Measurements from ENCODE around the gene GEMIN2.
"Not testable (repeated sequence)": the region's sequence is repeated elsewhere in the genome, so short reads cannot be mapped to it uniquely, and the experiment has no call there.

The GEMIN2 gene

DNA sequence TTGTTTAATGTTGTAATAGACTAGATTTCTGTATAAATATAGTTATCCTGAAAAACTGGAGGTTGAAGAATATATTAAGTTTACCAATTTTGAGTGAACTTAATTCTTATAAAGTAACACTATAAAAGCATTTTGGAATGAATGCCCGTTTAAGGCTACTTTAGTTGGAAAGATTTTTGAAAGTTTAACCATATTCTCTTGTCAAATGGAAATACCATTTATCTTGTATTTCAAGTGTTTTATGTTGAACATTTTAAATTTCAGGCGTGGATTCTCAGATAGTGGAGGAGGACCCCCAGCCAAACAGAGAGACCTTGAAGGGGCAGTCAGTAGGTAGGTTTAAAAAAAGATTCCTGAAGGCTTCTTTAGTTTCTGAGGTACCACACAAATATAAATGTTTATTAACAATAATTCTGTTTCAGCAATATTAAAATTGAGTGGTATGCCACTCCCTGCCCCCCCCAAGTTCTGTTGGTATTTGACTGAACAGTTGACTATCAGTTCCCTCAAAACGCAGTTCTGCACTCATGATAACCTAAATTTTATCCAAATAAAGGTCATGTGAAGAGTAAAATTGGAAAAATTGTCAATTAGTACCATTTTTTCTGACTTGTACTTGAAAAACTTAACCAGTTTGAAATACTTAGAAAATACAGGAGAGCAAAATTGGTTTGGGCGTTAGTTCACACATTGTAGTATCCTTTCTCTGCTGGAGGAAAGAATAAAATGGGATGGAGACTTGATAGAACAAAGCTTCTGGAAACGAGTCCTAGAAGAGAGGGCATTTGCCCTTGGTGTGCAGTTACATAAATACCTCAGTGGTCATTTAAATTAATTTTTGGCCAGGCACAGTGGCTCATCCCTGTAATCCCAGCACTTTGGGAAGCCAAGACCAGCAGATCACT lies 62.4 kb downstream of the GEMIN2 start:
- DNase-seq (ENCODE audit: low read depth), result no peak

DNA sequence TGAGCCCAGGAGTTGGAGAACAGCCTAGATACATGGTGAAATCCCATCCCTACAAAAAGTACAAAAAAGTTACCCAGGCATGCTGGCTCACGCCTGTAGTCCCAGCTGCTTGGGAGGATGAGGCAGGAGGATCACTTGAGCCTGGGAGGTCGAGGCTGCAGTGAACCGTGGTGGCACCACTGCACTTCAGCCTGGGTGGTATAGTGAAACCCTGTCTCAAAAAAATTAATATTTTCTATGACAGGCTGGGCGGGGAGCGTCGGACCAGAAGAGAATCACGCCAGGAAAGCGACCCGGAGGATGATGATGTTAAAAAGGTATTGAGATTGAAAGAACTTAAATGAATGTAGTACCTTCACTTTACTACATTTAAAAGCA lies 63.0 kb downstream of the GEMIN2 start:
- no peak for DNase-seq (ENCODE audit: low read depth)

DNA sequence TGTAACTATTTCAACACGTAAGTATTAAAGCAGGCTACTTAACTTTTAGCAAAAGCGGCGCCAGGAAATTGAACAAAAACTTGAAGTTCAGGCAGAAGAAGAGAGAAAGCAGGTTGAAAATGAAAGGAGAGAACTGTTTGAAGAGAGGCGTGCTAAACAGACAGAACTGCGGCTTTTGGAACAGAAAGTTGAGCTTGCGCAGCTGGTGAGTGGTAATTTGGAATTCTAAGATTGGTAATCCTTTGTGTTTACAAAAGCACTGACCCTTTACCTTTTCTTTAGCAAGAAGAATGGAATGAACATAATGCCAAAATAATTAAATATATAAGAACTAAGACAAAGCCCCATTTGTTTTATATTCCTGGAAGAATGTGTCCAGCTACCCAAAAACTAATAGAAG lies 64.9 kb downstream of the GEMIN2 start:
- DNase-seq (ENCODE audit: low read depth), result no peak

DNA sequence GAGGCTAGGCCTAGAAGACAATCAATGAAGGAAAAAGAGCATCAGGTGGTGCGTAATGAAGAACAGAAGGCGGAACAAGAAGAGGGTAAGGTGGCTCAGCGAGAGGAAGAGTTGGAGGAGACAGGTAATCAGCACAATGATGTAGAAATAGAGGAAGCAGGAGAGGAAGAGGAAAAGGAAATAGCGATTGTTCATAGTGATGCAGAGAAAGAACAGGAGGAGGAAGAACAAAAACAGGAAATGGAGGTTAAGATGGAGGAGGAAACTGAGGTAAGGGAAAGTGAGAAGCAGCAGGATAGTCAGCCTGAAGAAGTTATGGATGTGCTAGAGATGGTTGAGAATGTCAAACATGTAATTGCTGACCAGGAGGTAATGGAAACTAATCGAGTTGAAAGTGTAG lies 66.4 kb downstream of the GEMIN2 start:
- DNase-seq (ENCODE audit: low read depth), result no peak

DNA sequence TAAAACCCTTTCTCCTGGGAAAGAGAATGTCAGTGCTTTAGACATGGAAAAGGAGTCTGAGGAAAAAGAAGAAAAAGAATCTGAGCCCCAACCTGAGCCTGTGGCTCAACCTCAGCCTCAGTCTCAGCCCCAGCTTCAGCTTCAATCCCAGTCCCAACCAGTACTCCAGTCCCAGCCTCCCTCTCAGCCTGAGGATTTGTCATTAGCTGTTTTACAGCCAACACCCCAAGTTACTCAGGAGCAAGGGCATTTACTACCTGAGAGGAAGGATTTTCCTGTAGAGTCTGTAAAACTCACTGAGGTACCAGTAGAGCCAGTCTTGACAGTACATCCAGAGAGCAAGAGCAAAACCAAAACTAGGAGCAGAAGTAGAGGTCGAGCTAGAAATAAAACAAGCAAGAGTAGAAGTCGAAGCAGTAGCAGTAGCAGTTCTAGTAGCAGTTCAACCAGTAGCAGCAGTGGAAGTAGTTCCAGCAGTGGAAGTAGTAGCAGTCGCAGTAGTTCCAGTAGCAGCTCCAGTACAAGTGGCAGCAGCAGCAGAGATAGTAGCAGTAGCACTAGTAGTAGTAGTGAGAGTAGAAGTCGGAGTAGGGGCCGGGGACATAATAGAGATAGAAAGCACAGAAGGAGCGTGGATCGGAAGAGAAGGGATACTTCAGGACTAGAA lies 67.0 kb downstream of the GEMIN2 start:
- no peak for DNase-seq (ENCODE audit: low read depth)

DNA sequence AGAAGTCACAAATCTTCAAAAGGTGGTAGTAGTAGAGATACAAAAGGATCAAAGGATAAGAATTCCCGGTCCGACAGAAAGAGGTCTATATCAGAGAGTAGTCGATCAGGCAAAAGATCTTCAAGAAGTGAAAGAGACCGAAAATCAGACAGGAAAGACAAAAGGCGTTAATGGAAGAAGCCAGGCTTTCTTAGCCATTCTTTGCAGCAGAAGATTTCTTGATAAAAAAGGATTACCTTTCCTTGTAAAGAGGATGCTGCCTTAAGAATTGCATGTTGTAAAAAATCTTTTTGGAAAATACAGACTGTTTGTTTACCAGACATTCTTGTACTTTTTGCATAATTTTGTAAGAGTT lies 67.5 kb downstream of the GEMIN2 start:
- DNase-seq (ENCODE audit: low read depth), result no peak

DNA sequence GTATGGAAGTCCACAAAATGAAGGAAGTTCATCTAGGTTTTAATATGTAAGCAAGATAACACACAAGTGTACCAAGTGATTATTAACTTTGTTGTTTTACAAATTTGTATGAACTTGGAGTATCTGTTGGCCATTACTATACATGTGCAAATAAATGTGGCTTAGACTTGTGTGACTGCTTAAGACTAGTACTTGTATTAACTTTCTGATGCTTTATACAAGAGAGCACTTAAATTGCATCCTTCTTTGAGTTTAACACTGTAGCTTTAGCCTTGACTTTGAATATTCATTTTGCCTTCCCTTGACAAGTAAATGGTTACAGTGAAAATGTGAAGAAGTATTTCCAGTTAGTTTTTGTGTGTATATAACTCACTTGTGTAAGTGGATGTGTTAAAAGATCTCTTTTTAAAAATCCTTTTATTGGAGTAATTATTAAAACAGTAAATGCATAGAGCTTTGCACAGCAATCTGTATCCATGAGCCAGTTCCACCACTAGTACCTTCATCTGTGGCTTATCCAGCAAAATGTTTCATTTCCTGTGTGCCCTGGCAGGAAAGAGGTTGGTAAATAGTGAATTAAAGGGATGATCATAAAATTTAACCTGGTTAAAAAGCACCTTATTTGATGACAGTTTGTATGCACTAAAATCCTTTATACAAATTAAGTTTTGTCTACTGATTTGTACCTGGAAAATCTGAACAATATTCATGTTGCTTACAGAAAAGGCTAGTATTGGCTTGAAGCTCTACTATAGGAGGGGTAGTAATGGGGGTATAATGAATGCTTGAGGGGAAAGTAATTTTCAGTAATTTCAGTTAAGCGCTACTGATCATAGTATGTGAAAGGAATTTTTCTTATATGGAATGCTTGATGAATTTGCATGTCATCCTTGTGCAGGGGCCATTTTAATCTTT lies 68.9 kb downstream of the GEMIN2 start:
- DNase-seq (ENCODE audit: low read depth), result no peak

DNA sequence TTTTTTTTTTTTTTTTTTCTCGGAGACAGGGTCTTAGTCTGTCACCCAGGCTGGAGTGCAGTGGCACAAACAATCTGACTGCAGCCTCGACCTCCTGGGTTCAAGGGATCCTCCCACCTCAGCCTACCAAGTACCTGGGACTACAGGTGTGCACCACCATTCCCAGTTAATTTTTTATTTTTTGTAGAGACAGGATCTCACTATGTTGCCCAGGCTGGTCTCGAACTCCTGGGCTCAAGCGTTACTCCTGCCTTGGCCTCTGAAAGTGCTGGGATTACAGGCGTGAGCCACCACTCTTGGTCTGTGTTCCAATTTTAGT lies 69.5 kb downstream of the GEMIN2 start:
- not testable (repeated sequence) for DNase-seq (ENCODE audit: low read depth)

DNA sequence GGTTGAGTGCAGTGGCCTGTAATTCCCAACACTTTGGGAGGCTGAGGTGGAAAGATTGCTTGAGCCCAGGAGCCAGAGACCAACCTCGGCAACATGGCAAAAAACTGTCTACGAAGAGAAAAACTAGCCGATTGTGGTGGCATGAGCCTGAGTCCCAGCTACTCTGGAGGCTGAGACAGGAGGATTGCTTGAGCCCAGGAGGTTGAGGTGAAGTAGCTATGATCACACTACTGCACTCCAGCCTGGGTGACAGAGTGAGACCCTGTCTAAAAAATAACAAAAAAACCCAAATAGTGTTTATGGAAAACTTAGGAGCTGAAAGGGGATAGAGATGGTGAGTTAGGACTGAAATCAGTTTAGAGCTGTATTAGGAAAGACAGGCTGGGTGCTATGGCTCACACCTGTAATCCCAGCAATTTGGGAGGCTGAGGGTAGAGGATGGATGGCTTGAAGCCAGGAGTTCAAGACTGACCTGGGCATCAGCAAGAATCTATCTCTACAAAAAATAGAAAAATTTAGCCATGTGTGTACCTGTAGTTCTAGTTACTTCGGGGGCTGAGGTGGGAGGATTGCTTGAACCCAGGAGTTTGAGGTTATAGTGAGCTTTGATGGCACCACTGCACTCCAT lies 70.6 kb downstream of the GEMIN2 start:
- no peak for DNase-seq (ENCODE audit: low read depth)

DNA sequence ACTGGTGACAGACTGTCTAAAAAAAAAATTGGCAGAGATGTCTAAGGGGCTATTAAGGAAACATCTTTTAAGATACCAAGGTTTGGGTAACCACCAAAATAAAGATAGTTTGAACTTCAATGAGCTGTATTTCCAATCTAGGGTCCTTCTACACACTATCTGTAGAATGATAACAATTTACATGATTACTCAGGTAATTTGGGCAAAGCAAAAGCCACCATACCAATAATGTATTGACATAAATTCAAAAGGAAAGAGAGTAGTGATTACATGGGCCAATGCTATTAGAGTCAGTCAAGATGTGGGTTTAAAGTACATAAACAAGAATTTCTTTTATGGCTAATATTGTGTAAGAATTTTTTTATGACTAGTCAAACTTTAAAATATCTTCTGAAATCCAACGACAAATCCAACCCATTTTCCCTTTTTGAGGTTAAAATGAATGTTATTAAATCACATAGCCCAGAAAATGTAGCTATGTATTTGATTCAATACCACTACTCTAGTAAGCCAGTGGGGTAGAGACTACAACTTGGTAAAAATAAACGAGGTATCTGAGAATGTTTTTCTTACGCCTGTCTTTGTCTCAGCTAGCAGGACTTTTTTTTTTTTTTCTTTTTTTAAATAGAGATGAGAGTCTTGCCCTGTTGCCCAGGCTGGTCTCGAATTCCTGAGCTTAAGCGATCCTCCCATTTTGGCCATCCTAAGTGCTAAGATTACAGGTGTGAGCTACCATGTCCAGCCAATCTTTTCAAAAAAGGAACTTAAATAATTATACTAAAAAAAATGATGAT lies 71.3 kb downstream of the GEMIN2 start:
- DNase-seq (ENCODE audit: low read depth), result no peak

All from stromal cell of bone marrow (primary cell).